Esophagus squamous epithelium (tissue), 5 donors: ENCODE data around the gene TNNT3. TPM values are rescaled to one million over a fixed set of nuclear protein-coding genes. Genes with fewer than 3 reads are reported as not detected.

Source experiments
- DNase-seq: peaks from one replicate; lab custom pipeline; 2025; lab: John Stamatoyannopoulos, UW
- H3K27ac ChIP-seq, 4 donors: fragments of 200-600 bp; sonication (generic); one replicate each; pipeline ENCODE4 v1.5.1; 2016 to 2019; ENCODE audit warnings: mild to moderate bottlenecking in 1 of 4
- H3K27me3 ChIP-seq, 4 donors: fragments of 200-600 bp; sonication (generic); 1 replicate in 3 of 4; 2 replicates in 1 of 4; pipeline versions ENCODE4 v1.5.1 to v1.6.0; 2017 to 2021; ENCODE audit warnings: antibody characterized with exemption in 1 of 4
- H3K36me3 ChIP-seq, 3 donors: fragments of 200-600 bp; sonication (generic); one replicate each; pipeline ENCODE4 v1.5.1; 2016 to 2019
- H3K4me1 ChIP-seq, 3 donors: fragments of 200-600 bp; sonication (generic); one replicate each; pipeline ENCODE4 v1.5.1; 2017 to 2019
- H3K4me3 ChIP-seq, 4 donors: fragments of 200-600 bp; sonication (generic); 1 replicate in 3 of 4; 2 replicates in 1 of 4; pipeline ENCODE4 v1.5.1; 2016 to 2019; ENCODE audit warnings: mild to moderate bottlenecking in 2 of 4, moderate library complexity in 1 of 4
- H3K9me3 ChIP-seq, 3 donors: fragments of 200-600 bp; sonication (generic); one replicate each; pipeline ENCODE4 v1.5.1; 2016 to 2019
- CTCF ChIP-seq, 6 experiments: fragments of 450-650 bp in 4 of 6; fragments of 200-600 bp in 2 of 6; sonication (generic) in 2 of 6; IDR thresholded peaks; one replicate each; pipeline ENCODE4 v1.5.1; 2016 to 2019; ENCODE audit warnings: antibody characterized with exemption in 6 of 6, mild to moderate bottlenecking in 4 of 6, moderate library complexity in 4 of 6
- POLR2A ChIP-seq, 4 donors: fragments of 450-650 bp; IDR thresholded peaks; one replicate each; pipeline ENCODE4 v1.6.1; 2017; ENCODE audit warnings: antibody characterized with exemption in 4 of 4, mild to moderate bottlenecking in 4 of 4, moderate library complexity in 3 of 4
- WGBS, 2 donors: methylation state at CpG; one replicate each; pipeline ENCODE4 v1.1.5; 2018; 5-methylcytosine and 5-hydroxymethylcytosine counted together
- intact Hi-C: fragments of 100-400 bp; cut with DNase I; formaldehyde crosslinking; loops from one replicate; pipeline ENCODE4 v1.15.0; 2022
- total RNA-seq, 4 donors: library from RNA; depleted of rRNA; stranded (reverse); fragments of >200 nt; gene quantifications; one replicate each; pipeline ENCODE4 v1.1.0, GENCODE V29; 2016
- donor health status: DM: yes; HTN: yes; CAD: no.

The TNNT3 gene
- total RNA-seq, 4 donors from 2014 or later = 0.76 to 3.1 (median 1.6) TPM; not detected in 1

- 74 to 82% methylated on average over 7 to 13 of the region's 25 CpGs for WGBS, 2 donors
- H3K27ac ChIP-seq = no peak overlapping the region
- intact Hi-C loops = loop anchor here (10.0 kb wide), 2 partner anchors 76 to 226 kb away; partner anchors contain the start of gene KRTAP5-6
- H3K4me1 ChIP-seq = peaks cover 12 to 72% (median 30%) of the 10 kb centered on the region in 3 donors
- no peak overlapping the region for H3K4me3 ChIP-seq
- TF ChIP-seq CTCF (IDR thresholded peaks at IDR 0.05) = no peak
- no peak for TF ChIP-seq POLR2A (IDR thresholded peaks at IDR 0.05)
- no peaks in the 10 kb centered on the region for H3K9me3 ChIP-seq
- no peak for DNase-seq
- peaks cover 0 to 19% (median 0%) of the 10 kb centered on the region in 4 donors for H3K27me3 ChIP-seq
- H3K36me3 ChIP-seq = no peaks in the 10 kb centered on the region
These were observed 815 bp downstream of the TNNT3 start for GRCh38 chr11:1920128-1920908.

DNA sequence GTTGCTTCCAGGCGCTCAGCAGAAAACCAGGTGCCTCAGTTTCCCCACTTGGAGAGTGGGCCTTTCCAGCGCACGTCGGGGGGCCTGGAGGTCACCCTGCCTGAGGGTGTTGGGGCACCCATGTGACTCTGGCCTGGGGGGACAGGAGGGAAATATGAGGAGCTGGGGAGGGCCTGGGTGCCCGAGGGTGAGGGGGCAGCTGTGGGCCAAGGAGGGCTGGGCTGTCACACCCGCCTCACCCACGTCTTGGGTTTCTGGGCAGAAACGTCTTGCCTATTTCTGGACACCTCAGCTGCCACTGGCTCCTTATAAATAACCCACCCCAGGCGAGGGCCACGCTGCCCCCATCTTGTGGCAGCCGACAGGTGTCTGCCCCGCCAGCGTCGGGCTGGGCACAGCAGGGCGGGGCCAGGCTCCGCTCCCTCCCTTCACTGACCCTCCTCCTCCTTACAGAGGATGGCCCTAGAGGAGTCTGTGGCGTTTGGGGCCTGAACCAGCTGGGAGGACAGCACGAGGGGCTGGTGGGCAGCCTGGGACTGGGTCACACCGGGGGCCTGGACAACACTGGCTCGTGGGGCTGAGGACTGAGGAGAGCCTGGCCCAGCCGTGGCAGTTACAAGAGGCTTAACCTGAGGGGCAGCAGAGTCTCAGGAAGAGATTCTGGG is 1.5 kb downstream of the TNNT3 start:
- TF ChIP-seq POLR2A (IDR thresholded peaks at IDR 0.05) (no peak), CTCF (IDR thresholded peaks at IDR 0.05) (no peak)
- whole genome bisulfite sequencing, 2 donors = 32 to 77% methylated on average over 7 to 16 of the region's 21 CpGs
- H3K9me3 ChIP-seq = no peaks in the 10 kb centered on the region
- H3K36me3 ChIP-seq = no peaks in the 10 kb centered on the region
- no peak for DNase-seq
- H3K27ac ChIP-seq = peak overlapping the region in 3 of 4 donors; percentile 51 to 72 (median 55)
- intact Hi-C loops = loop anchor here (10.0 kb wide), 2 partner anchors 76 to 226 kb away; partner anchors contain the start of gene KRTAP5-6
- H3K27me3 ChIP-seq = peaks cover 0 to 19% (median 0%) of the 10 kb centered on the region in 4 donors
- H3K4me1 ChIP-seq = peaks cover 12 to 80% (median 30%) of the 10 kb centered on the region in 3 donors
- no peak overlapping the region for H3K4me3 ChIP-seq

GRCh38 chr11:1921574-1922141 is 2.2 kb downstream of the TNNT3 start:
- WGBS, 2 donors = 32 to 35% methylated on average over 7 of the region's 18 CpGs
- H3K4me3 ChIP-seq = no peak overlapping the region
- no peaks in the 10 kb centered on the region for H3K36me3 ChIP-seq
- DNase-seq = no peak
- peaks cover 0 to 19% (median 0%) of the 10 kb centered on the region in 4 donors for H3K27me3 ChIP-seq
- peak overlapping the region in 3 of 4 donors; percentile 51 to 72 (median 55) for H3K27ac ChIP-seq
- peaks cover 12 to 86% (median 30%) of the 10 kb centered on the region in 3 donors for H3K4me1 ChIP-seq
- TF ChIP-seq POLR2A (IDR thresholded peaks at IDR 0.05) (no peak), CTCF (IDR thresholded peaks at IDR 0.05) (no peak)
- intact Hi-C loops = loop anchor here (10.0 kb wide), 2 partner anchors 77 to 227 kb away; partner anchors contain the start of gene KRTAP5-6
- no peaks in the 10 kb centered on the region for H3K9me3 ChIP-seq

- DNase-seq = no peak
- Histone ChIP-seq H3K4me1 (peaks cover 12 to 88% (median 22%) of the 10 kb centered on the region in 3 donors), H3K27me3 (peaks cover 0 to 19% (median 0%) of the 10 kb centered on the region in 4 donors), H3K9me3 (no peaks in the 10 kb centered on the region), H3K4me3 (no peak overlapping the region), H3K36me3 (no peaks in the 10 kb centered on the region), H3K27ac (peak overlapping the region in 1 of 4 donors; percentile 51)
- no peak for TF ChIP-seq POLR2A (IDR thresholded peaks at IDR 0.05)
- 67 to 72% methylated on average over 8 to 9 of the region's 14 CpGs for WGBS, 2 donors
- intact Hi-C loops = loop anchor here (10.0 kb wide), 2 partner anchors 78 to 228 kb away; partner anchors contain the start of gene KRTAP5-6
These were observed 3.1 kb downstream of the TNNT3 start for GRCh38 chr11:1922481-1923081.
